Measurements from ENCODE around the gene TSEN2.
"Not testable (repeated sequence)": the region's sequence is repeated elsewhere in the genome, so short reads cannot be mapped to it uniquely, and the experiment has no call there.

The TSEN2 gene

DNA sequence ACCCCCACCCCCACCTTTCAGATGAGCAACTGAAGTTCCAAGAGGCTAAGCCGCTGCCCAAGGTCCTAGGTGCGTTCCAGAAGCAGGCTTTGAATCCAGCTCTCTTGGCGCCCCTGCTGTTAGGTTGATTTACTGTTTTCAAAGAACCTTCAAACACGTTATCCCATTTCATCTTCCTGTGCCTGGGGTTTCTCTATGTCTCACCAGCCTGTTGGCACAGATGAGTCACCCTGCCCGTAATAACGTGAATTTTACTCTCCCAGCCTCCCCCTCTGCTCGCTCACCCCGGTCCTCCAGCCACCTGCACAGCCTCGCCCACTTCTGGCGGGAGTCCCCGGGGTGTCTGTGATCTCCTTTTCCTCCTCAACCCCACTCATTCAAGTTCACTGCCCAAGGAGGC lies 13.0 kb upstream of the TSEN2 start:
- peak in 3 of 4 experiments; percentile 38 to 67 (median 52) for DNase-seq (ENCODE audit: low read depth in 4 of 4, low spot score in 1 of 4)

DNA sequence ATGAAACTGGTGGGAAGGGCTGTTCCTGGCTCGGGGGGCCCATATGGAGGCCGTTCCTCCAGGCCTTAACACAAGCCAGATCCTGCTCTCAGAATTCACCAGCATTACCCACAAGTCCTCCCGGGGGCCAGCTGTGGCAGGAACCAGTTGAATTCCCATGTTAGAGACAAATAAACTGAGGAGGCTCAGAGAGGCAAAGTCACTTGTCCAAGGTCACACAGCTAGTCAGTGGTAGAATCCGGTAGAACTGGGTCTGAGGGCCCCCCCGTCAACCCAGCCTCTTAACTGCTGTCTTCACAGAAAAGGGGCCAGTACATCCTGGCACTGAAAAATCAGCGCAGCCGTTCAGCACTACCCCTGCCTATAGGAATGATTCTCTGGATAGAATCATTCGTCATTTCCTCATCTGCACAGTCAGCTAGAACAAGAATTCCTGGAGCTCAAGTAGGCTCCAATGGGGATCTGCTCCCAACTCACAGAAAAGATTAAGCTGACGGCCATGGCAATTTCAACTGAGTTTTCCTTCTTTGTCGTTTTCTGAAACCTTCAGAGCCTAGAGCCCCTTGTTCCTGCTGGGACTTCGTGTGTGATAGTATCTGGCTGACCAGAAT lies 12.2 kb upstream of the TSEN2 start:
- DNase-seq (ENCODE audit: low read depth in 4 of 4, low spot score in 1 of 4): no peak

DNA sequence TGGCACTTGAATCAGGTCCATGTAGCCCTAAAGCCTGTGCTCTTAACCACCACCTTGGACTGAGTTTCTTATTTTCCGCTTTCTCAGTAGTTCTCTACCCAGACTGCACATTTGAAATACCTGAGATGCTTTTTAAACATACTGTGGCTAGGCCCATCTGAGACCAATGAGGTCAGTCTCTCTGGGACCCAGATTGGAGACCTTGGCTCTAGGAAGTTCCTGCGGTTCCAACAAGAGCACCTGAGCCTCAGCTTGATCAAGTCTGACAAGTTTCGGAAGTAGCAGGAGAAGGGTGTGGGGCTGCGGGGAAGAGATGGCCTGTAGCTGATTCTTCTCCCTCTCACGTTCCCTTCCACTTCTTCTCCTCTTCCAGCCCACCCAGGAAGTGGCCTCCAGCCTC lies 11.5 kb upstream of the TSEN2 start:
- DNase-seq (ENCODE audit: low read depth in 4 of 4, low spot score in 1 of 4): no peak

DNA sequence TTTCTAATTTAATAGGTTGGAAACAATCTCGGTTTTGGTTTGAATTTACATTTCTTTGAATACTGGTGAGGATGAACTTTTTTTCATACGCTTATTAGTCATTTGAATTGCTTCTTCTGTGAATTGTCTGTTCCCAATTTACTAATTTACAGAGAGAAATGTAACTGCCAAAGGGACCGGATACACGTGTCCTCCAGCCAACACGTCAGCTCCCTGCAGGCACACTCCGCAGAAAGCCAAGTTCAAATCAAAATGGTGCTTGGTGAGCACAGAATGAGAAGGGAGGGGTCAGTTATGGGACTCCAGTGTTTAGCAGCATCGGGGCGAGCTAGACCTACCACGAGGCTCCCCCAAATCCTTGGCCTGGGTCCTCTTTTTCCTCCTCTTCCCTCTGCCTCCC lies 10.8 kb upstream of the TSEN2 start:
- DNase-seq (ENCODE audit: low read depth in 4 of 4, low spot score in 1 of 4): no peak

DNA sequence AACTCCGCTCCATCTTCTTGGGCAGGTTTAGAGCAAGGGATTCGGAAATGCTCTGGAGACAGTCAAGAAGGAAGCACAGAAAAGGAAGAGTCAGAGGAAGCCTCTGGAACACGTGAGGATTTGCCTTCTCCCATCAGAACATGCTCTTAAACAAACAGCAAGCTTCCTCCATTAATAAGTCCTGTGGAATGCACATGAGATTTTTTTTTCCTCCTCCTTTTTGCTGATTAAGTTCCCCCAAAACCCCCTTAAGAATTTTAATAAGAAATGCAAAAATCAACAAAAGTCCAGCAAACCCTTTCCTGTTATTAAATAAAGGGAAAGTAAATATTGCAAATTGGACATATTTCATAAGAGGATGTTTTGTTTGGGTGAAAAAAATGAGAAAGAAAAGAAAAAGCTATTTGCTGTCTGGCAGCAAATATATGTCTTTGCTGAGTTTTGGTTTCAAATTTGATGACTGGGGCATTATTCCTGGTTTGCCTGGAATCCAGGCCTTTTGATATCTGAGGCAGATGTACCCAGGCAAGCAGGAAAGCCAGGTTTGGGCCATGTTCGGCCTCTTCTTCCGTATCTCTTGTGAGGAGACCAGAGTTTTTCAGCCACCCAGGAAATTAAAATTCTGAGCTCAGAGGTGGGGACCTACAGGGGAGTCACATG lies 7.9 kb upstream of the TSEN2 start:
- DNase-seq (ENCODE audit: low read depth in 4 of 4, low spot score in 1 of 4): no peak

DNA sequence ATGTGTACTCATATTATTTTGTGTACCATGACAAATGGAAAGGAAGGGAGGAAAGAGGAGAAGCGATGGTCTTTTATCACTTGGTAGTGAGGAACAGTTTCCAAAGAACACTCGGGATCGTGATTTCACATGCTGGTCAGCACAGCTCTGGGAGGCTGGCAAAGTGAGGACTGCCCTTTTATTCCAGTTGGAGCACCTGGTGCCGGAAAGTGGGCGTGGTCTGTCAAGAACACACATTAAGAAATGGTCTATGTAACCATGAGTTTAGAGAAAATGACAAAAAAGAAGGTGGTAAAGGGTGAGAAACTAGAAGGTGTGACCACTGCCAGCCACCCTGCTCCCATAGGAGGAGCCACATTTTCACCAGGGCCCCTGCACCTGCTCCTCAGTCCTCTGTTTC lies 7.0 kb upstream of the TSEN2 start:
- DNase-seq (ENCODE audit: low read depth in 4 of 4, low spot score in 1 of 4): no peak

DNA sequence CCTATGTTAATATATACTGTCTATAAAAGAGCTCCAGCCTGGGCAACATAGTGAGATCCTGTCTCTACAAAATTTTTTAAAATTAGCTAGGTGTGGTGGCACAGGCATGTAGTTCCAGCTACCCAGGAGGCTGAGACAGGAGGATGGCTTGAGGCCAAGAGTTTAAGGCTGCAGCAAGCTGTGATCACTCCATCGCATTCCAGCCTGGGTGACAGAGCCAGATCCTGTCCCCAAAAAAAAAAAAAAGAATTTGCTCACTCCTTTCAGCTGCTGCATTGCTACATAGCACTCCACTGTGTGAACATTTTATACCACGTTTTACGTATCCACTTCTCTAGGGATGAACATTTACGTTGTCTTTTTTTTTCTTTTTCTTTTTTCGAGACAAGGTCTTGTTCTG lies 6.0 kb upstream of the TSEN2 start:
- DNase-seq (ENCODE audit: low read depth in 4 of 4, low spot score in 1 of 4): no peak

DNA sequence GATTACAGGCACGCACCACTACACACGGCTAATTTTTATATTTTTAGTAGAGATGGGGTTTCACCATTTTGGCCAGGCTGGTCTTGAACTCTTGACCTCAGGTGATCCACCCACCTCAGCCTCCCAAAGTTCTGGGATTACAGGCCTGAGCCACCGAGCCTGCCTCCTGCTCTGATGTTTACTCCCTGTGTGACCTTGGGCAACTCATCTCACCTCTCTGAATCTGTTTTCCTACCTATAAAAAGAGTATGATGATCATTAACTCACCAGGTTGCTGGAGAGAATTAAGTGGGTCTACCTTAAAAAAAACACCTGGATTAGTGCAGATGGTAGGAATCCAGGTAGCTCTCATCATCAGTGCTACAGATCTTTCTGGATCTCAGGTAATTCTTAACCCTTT lies 5.1 kb upstream of the TSEN2 start:
- DNase-seq (ENCODE audit: low read depth in 4 of 4, low spot score in 1 of 4): not testable (repeated sequence)

DNA sequence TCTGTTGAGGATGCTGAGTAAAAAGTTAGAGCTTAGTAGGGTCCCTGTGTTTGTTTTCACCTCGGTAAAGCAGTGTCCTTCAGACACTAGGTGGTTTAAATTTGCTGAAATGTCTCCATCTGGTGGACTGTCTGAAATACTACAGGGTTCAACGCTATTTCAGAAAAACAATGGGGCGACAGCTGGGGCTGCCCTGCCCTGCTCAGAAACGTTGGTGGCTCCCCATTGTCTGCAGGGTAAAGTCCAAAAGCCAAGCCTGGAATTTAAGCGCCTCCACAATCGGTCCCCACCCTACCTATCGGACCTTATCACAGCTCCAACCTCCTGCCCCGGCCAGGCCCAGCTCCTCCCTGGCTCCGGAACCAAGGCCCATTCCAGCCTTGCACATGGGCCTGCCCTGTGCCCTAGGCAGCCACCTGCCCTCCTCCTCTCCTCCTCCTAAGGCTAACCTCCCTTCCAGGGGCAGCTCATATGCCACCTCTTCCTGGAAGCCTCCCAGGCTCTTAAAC lies 4.3 kb upstream of the TSEN2 start:
- no peak for DNase-seq (ENCODE audit: low read depth in 4 of 4, low spot score in 1 of 4)

DNA sequence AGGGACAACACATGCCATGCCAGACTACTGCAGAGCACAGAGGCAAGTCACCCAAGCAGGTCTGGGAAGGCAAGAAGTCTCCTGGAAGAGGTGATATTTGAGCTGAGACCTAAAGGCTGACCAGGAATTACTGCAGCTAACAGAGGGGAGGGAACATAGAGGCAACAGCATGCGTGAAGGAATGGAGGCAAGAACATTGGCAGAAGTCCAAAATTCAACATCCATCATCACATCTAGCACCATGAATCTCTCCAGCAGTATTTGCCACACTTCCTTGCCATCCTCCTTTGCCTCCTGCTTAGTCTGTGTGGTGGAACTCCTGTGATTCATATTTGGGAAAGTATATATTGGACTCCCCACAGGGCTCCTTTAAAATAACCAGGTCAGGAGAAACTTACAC lies 870 bp upstream of the TSEN2 start:
- no peak for DNase-seq (ENCODE audit: low read depth in 4 of 4, low spot score in 1 of 4)

DNA sequence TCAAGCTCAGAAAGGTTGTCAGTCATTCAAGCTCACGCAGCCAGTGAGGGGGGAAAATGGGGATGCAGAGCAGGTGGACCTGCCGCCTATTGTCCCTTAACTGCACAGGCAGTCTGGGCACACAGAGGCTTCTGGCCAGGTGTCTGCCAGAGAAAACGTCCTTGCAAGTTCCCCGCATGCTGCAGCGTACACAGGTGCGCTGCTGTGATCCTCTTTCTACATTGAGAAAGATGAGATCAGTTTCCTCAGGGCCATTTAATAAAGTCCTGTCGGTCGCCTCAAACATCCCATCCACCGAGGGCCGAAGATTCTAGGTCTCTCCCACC lies 445 bp upstream of the TSEN2 start:
- DNase-seq (ENCODE audit: low read depth in 4 of 4, low spot score in 1 of 4): no peak

DNA sequence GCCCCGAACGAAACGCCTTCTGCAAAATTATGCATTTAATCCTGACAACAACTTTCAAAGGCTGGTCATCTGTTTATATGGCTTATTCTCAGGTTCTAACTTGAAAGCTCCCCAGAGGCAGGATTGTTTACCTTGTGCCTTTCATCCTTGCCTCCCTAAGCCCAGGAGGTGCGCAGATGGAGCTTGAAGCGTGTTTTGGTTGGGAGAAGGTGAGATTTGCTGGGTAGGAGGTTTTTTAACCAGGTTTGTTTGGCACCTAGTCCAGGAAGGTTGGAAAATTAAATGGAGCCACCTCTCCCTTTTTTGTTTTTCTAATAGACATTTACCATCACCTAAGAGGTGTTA lies 675 bp downstream of the TSEN2 start:
- no peak for DNase-seq (ENCODE audit: low read depth in 4 of 4, low spot score in 1 of 4)

DNA sequence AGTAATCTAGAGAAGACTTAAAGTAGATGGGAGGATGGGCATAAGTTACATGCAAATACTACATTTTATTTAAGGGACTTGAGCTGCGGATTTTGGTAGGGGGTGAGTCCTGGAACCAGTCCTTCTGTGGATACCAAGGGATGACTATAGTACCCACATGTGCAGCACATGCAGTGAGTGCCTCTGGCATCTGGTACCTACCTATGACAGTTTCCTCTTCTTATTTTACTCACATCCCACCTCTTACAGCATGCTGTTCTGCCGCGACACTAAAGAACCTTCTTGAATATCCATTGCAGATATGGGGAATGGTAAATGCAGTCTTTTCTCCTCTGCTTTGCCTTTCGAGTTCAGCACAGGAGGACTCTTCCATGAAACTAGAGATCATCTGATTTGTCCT lies 1.7 kb downstream of the TSEN2 start:
- DNase-seq (ENCODE audit: low read depth in 4 of 4, low spot score in 1 of 4): no peak

DNA sequence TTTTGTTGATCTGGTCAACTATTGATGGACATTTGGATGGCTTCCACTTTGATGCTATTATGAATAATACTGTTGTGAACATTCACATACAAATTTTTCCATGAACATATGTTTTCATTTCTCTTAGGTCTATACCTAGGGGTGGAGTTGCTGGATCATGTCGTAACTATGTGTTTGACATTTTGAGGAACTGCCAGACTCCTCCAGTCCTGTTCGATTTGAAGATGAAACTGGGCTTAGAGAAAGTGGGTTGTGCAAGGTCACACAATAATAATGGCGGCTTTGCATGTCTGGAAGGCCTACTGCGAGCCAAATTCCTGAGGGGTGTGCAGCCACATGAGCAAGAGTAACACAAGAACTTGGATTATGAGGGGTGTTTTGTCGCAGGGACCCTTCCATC lies 2.6 kb downstream of the TSEN2 start:
- DNase-seq (ENCODE audit: low read depth in 4 of 4, low spot score in 1 of 4): no peak

DNA sequence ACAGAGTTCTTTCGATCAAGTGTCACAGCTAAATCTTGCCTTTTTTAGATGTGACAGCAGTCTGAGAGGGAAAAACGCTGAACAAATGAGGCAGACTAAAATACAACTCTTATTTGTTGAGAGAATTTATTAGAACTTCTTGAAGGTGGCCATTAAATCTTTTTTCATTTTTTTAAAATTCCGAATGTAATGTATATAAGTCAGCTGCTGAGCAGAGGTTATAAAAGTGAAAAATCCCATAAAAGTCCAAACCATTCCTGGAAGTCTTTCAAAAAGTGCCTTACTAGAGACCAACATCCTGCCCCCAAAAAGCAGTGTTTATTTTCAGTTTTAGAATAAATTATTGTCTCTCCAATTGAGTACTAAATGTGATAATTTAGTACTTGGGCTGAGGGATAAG lies 3.1 kb downstream of the TSEN2 start:
- no peak for DNase-seq (ENCODE audit: low read depth in 4 of 4, low spot score in 1 of 4)

DNA sequence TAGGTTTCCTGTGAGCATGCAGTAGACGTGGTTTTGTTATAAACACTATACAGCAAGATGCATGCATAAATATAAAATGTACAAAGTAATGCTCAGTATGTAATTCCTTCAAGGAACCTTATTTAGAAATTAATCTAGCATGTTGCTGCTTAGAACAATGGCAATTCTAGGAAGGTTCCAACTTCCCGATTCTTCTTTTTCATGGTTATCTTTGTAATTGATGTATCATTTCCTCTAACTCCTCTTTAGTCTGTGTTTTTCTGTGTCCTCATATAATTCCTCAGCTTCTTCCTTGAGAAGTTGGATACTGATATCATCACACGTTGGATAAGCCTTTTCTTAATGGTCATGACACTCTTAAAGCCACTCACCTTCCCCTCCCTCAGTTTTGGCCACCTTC lies 3.5 kb downstream of the TSEN2 start:
- no peak for DNase-seq (ENCODE audit: low read depth in 4 of 4, low spot score in 1 of 4)

DNA sequence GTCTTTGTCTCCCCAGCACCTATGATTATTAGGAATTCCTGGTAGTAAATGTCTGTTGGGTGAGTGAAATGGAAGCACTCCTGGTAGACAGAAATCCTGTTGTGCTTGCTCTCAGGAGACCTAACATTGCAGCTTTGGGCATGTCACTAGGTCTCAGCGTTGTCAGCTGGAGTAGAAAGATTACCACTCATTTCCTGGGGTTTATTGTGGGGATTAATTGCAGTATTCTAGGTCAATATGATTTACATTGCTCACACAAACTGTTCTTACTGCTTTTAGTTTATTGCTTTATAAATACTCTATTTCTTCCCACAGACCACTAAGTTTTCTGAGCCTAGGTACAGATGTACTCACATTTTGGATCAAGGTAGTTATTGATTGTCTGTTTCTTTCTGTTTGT lies 5.1 kb downstream of the TSEN2 start:
- DNase-seq (ENCODE audit: low read depth in 4 of 4, low spot score in 1 of 4): no peak

DNA sequence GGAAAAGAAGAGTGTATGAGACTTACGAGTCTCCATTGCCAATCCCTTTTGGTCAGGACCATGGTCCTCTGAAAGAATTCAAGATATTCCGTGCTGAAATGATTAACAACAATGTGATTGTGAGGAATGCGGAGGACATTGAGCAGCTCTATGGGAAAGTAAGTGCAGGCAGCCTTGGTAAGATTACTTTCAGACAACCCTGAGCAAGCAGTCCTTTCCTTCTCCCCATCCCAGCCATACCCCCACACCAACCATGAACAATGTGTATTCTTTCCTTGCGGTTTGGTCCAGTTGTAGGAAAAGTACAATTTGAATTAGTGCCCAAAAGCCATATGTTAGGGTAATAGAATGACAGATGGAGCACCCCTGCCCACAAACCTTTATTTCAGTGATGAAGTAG lies 5.6 kb downstream of the TSEN2 start:
- DNase-seq (ENCODE audit: low read depth in 4 of 4, low spot score in 1 of 4): no peak

DNA sequence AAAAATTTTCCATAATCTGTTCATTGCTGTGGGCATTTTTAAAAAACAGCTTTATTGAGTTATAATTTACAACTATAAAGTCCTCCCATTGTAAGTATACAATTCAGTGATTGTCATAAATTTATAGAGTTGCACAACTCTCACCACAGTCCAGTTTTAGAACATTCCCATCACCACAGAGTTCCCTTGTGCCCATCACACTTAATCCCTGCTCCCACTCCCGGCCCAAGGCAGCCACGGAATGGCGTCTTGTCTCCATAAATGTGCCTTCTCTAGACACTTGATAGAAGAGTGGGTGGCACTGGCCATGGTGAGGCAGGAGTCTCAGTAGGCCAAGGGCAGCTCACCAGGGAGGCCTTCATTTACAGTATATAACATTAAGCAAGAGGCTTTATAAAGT lies 6.3 kb downstream of the TSEN2 start:
- no peak for DNase-seq (ENCODE audit: low read depth in 4 of 4, low spot score in 1 of 4)

DNA sequence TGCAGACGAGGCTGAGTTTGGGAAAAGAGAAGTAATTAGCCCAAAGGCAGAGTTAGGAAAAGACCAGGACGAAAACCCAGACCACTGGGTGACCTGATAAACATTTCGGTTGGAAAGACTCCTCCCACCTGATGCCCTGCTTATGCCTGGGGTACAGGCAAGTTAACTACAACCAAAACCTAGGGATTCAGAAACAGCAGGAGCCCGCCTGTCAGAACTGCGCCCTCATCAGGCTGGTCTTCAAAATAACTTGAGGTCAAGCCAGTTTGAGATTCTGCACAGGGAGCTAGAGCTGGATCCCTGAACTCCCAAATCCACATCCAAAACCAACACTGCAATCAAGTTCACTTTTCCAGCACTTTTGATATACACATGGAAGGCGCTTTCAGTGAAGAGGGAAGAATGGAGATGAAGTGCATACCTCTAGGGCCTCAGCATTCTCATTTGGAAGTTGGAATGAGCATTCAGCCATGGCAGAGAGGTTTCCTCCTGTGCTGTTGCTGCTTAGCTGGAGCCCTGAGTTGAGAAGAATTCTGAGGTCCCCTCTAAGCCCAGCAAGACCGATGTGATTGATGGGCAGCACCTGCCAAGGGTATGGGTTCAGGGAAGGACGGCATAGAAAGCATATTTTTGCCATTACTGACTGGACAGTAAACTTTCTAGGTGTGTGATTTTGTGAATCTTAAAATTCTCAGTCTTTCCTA lies 11.6 kb downstream of the TSEN2 start:
- DNase-seq (ENCODE audit: low read depth in 4 of 4, low spot score in 1 of 4): no peak

DNA sequence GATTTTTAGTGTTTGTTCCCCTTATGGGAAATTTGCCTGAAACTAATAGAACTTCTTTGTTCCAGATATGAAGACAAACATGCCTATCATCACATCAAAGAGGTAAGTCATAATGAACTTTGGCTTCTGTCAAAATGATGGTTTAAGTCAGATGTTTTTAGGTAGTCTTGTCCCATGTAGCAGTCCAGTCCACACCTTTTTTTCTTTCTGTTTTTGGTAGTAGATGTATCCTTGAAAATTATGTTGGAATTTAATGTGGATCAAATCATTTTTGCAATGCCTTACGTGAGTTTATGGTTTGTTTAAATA lies 12.1 kb downstream of the TSEN2 start:
- no peak for DNase-seq (ENCODE audit: low read depth in 4 of 4, low spot score in 1 of 4)

DNA sequence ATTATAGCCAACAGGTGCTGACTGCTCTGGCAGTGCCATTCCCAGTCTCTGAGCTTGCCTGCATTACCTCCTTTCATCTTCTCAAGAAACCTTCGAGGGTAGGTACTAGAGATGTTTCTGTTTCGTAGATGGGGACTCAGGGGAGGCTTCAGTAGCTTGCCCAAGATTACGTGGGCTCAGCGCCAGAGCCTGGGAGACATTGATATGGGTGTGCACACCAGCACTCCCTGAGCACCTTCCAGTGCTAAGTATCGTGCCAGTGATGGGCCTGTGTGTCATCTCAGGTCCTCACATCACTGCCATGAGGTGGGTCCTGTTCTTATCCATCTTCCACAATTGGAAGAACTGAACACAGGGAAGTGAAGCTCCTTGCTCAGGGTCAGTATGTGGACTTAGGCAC lies 15.2 kb downstream of the TSEN2 start:
- no peak for DNase-seq (ENCODE audit: low read depth in 4 of 4, low spot score in 1 of 4)

Measured in stimulated activated CD4-positive, alpha-beta T cell treated with anti-CD3 and anti-CD28 coated beads, Interleukin-1b, Interleukin-23, amount 100 ng/mL, for 24 hours (primary cell).